GM10248 (cell line): ENCODE measurements around the gene INTS6L.

Source experiments
- CTCF ChIA-PET: fragments of 300-600 bp; sonication (Branson Sonifier 250); formaldehyde crosslinking; extraction: SDS; loops from one replicate; lab custom pipeline; 2021; ENCODE audit warnings: antibody characterized with exemption; lab: Yijun Ruan, JAX
- POLR2A ChIA-PET: fragments of 350-650 bp; sonication (Branson Sonifier 250); formaldehyde crosslinking; extraction: SDS; loops from one replicate; lab custom pipeline; 2020; ENCODE audit warnings: antibody characterized with exemption; lab: Yijun Ruan, JAX
- DNase-seq: peaks from one replicate; pipeline ENCODE4 v3.0.0; 2012; ENCODE audit errors: extremely low spot score
- CTCF ChIP-seq: IDR thresholded peaks from 2 replicates; pipeline ENCODE4 v1.5.1; 2012; ENCODE audit warnings: mild to moderate bottlenecking, low read depth; ENCODE audit errors: extremely low read depth, missing control alignments, control extremely low read depth

The INTS6L gene

GRCh38 chrX:135544338-135544948 lies 24.0 kb downstream of the INTS6L start:
- no peak for DNase-seq
- POLR2A ChIA-PET, result no interaction called here
- TF ChIP-seq CTCF, result no peak
- CTCF ChIA-PET, result interaction anchor here (0.7 to 2.5 kb wide), 10 partner anchors 9 to 86 kb away, joined by 3 to 11 read pairs (median 4); no protein-coding TSS in a partner anchor

GRCh38 chrX:135547767-135548166 lies 27.3 kb downstream of the INTS6L start:
- ChIA-PET CTCF (no interaction called here), POLR2A (no interaction called here)
- TF ChIP-seq CTCF, result no peak
- no peak for DNase-seq

- ChIA-PET POLR2A (no interaction called here), CTCF (no interaction called here)
- no peak for DNase-seq
- TF ChIP-seq CTCF, result no peak
These were observed 29.1 kb downstream of the INTS6L start for GRCh38 chrX:135549519-135549918.

GRCh38 chrX:135556055-135556454 lies 35.6 kb downstream of the INTS6L start:
- ChIA-PET POLR2A (no interaction called here), CTCF (interaction anchor here (1.2 kb wide), 1 partner anchor 12 kb away, joined by 3 read pairs; no protein-coding TSS in a partner anchor)
- no peak for DNase-seq
- TF ChIP-seq CTCF, result no peak

- DNase-seq, result no peak
- ChIA-PET CTCF (no interaction called here), POLR2A (no interaction called here)
- no peak for TF ChIP-seq CTCF
These were observed 36.9 kb downstream of the INTS6L start for GRCh38 chrX:135557344-135557743.

GRCh38 chrX:135572436-135572835 lies 52.0 kb downstream of the INTS6L start:
- no peak for DNase-seq

More at GRCh38 chrX:135572436-135572835, 52.0 kb downstream of the INTS6L start:
- ChIA-PET POLR2A (no interaction called here), CTCF (no interaction called here)
- peak; percentile 15 for TF ChIP-seq CTCF
